WTC11 (cell line): ENCODE measurements around the gene TAOK2. TPM values are rescaled to one million over a fixed set of nuclear protein-coding genes. Genes with fewer than 3 reads are reported as not detected.

ENCODE experiments used
- ATAC-seq: fragments of 200-7000 bp; cut with Tn5 transposase; 2 replicates; pipeline ENCODE4 v1.10.0; 2021; ENCODE audit warnings: mild to moderate bottlenecking, moderate library complexity
- CTCF ChIA-PET: fragments of 300-600 bp; sonication (Branson Sonifier 250); formaldehyde crosslinking; loops from one replicate; lab custom pipeline; 2021; ENCODE audit warnings: antibody characterized with exemption; lab: Charles Lee
- POLR2A ChIA-PET: fragments of 350-600 bp; sonication (Branson Sonifier 250); formaldehyde crosslinking; loops from one replicate; lab custom pipeline; 2021; ENCODE audit warnings: antibody characterized with exemption; lab: Charles Lee
- DNase-seq: peaks from one replicate; pipeline ENCODE4 v3.0.0; 2021; ENCODE audit warnings: low spot score
- H3K27ac Mint-ChIP-seq: 2 replicates; pipeline ENCODE4 v1.8.0; 2021; ENCODE audit warnings: mixed read lengths
- H3K27me3 Mint-ChIP-seq: 2 replicates; pipeline ENCODE4 v1.8.0; 2021; ENCODE audit warnings: low read depth, mild to moderate bottlenecking, moderate library complexity, mixed read lengths
- H3K36me3 Mint-ChIP-seq: 2 replicates; pipeline ENCODE4 v1.8.0; 2021; ENCODE audit warnings: mixed read lengths
- H3K4me1 Mint-ChIP-seq: 2 replicates; pipeline ENCODE4 v1.8.0; 2022; ENCODE audit warnings: mixed read lengths
- H3K4me3 Mint-ChIP-seq: 2 replicates; pipeline ENCODE4 v1.8.0; 2021; ENCODE audit warnings: mild to moderate bottlenecking, moderate library complexity, mixed read lengths
- H3K9me3 Mint-ChIP-seq: 2 replicates; pipeline ENCODE4 v1.8.0; 2021; ENCODE audit warnings: mixed read lengths
- CTCF ChIP-seq: fragments of 200-600 bp; IDR thresholded peaks from 2 replicates; pipeline ENCODE4 v1.8.0; 2022; ENCODE audit warnings: antibody characterized with exemption
- FOXK1 ChIP-seq: sonication (generic); formaldehyde crosslinking; IDR thresholded peaks from 2 replicates; pipeline ENCODE4 v1.8.0; 2022; ENCODE audit warnings: mild to moderate bottlenecking, moderate library complexity, missing genetic modification reagents
- GTF2I ChIP-seq: fragments of 250-450 bp; sonication (Bioruptor Pico); conservative IDR thresholded peaks from 2 replicates; pipeline ENCODE4 v1.4.0; 2021; ENCODE audit warnings: mild to moderate bottlenecking
- HMGXB4 ChIP-seq: sonication (generic); formaldehyde crosslinking; IDR thresholded peaks from 2 replicates; pipeline ENCODE4 v1.8.1; 2023; ENCODE audit warnings: mild to moderate bottlenecking, moderate library complexity, missing genetic modification reagents
- PREB ChIP-seq: sonication (generic); formaldehyde crosslinking; IDR thresholded peaks from 2 replicates; pipeline ENCODE4 v1.8.1; 2022; ENCODE audit warnings: mild to moderate bottlenecking, missing genetic modification reagents, moderate library complexity, borderline replicate concordance
- RELA ChIP-seq: sonication (generic); formaldehyde crosslinking; IDR thresholded peaks from 2 replicates; pipeline ENCODE4 v1.8.1; 2022; ENCODE audit warnings: missing genetic modification reagents, mild to moderate bottlenecking, borderline replicate concordance
- STAT6 ChIP-seq: sonication (generic); formaldehyde crosslinking; conservative IDR thresholded peaks from 2 replicates; pipeline ENCODE4 v1.8.1; 2023; ENCODE audit warnings: mild to moderate bottlenecking, low read depth, missing genetic modification reagents, moderate library complexity
- ZNF423 ChIP-seq: fragments of 250-450 bp; sonication (Bioruptor Pico); IDR thresholded peaks from 2 replicates; pipeline ENCODE4 v2.1.2; 2022; ENCODE audit warnings: mild to moderate bottlenecking, moderate library complexity
- ZNF532 ChIP-seq: fragments of 250-450 bp; sonication (Bioruptor Pico); IDR thresholded peaks from 2 replicates; pipeline ENCODE4 v1.9.0; 2021; ENCODE audit warnings: mild to moderate bottlenecking, borderline replicate concordance
- total RNA-seq: library from RNA; stranded (reverse); gene quantifications from 3 replicates; pipeline ENCODE4 v1.2.3, GENCODE V29; 2021

Gene TAOK2
- total RNA-seq, 1 experiment from 2014 or later = 42.4 TPM

GRCh38 chr16:29999605-30000004 is 25.9 kb downstream of the TAOK2 start (continued):
- no peak for TF ChIP-seq ZNF532 (CRISPR knock-in tag)

GRCh38 chr16:30000735-30001631 is 27.3 kb downstream of the TAOK2 start:
- Mint-ChIP-seq H3K36me3 (peaks cover 18% of the 10 kb centered on the region), H3K9me3 (no peaks in the 10 kb centered on the region), H3K27me3 (no peaks in the 10 kb centered on the region), H3K4me3 (peak overlapping the region; percentile 24; the same call in 1 of the 2 replicates), H3K27ac (no peak overlapping the region; the same call in 1 of the 2 replicates), H3K4me1 (peaks cover 17% of the 10 kb centered on the region)
- TF ChIP-seq HMGXB4 (CRISPR knock-in tag) (0 out of 2 replicates have a peak, but pooled peaks have one; percentile 38), RELA (CRISPR knock-in tag) (no peak), CTCF (0 out of 2 replicates have a peak, but pooled peaks have one; percentile 33), PREB (CRISPR knock-in tag) (no peak), FOXK1 (CRISPR knock-in tag) (no peak), GTF2I (no peak), ZNF423 (CRISPR knock-in tag) (no peak), STAT6 (CRISPR knock-in tag) (no peak)
- ChIA-PET CTCF (interaction anchor here (0.5 to 1.6 kb wide), 25 partner anchors 9 to 367 kb away, joined by 3 to 23 read pairs (median 4); partner anchors contain the start of genes ASPHD1, DOC2A, KCTD13 and PAGR1), POLR2A (interaction anchor here (1.3 kb wide), 1 partner anchor 31 kb away, joined by 3 read pairs; the partner anchor contains the start of gene TLCD3B)
- DNase-seq (peak; percentile 77), ATAC-seq (peak; percentile 31)
